Loucy (cell line): ENCODE results near the gene SAT2.

Experiments used
- H2AFZ ChIP-seq: fragments of 200-600 bp; sonication (generic); 2 replicates; pipeline ENCODE4 v1.6.0; 2016; ENCODE audit warnings: antibody characterized with exemption, mild to moderate bottlenecking, low read length, moderate library complexity
- H3F3A ChIP-seq: fragments of 200-600 bp; 2 replicates; pipeline ENCODE4 v1.6.0; 2016; ENCODE audit warnings: antibody characterized with exemption, low read depth, mild to moderate bottlenecking
- H3K27me3 ChIP-seq: fragments of 200-600 bp; sonication (generic); 2 replicates; pipeline ENCODE4 v1.6.1; 2014; ENCODE audit warnings: low read length, mild to moderate bottlenecking; ENCODE audit not compliant: insufficient read depth, poor library complexity, severe bottlenecking
- H3K36me3 ChIP-seq: fragments of 200-600 bp; sonication (generic); 2 replicates; pipeline ENCODE4 v1.6.1; 2016; ENCODE audit warnings: low read length; ENCODE audit not compliant: insufficient read depth
- H3K4me1 ChIP-seq: fragments of 200-600 bp; sonication (generic); 2 replicates; pipeline ENCODE4 v1.5.1; 2014; ENCODE audit warnings: low read length, mild to moderate bottlenecking; ENCODE audit not compliant: insufficient read depth, poor library complexity, severe bottlenecking
- H3K4me2 ChIP-seq: fragments of 200-600 bp; sonication (generic); 2 replicates; pipeline ENCODE4 v1.6.0; 2014; ENCODE audit warnings: antibody characterized with exemption, low read length, low read depth, mild to moderate bottlenecking; ENCODE audit not compliant: poor library complexity, severe bottlenecking
- H3K4me3 ChIP-seq: fragments of 200-600 bp; sonication (generic); 2 replicates; pipeline ENCODE4 v1.5.1; 2014; ENCODE audit warnings: low read length, mild to moderate bottlenecking, mixed read lengths; ENCODE audit not compliant: poor library complexity, severe bottlenecking
- H3K79me2 ChIP-seq: fragments of 200-600 bp; sonication (generic); 2 replicates; pipeline ENCODE4 v1.6.1; 2014; ENCODE audit warnings: low read length; ENCODE audit not compliant: insufficient read depth
- H3K9ac ChIP-seq: fragments of 200-600 bp; sonication (generic); 2 replicates; pipeline ENCODE4 v1.6.0; 2014; ENCODE audit warnings: mild to moderate bottlenecking, low read depth, low read length, moderate library complexity; ENCODE audit not compliant: poor library complexity, severe bottlenecking
- H3K9me2 ChIP-seq: fragments of 200-600 bp; sonication (generic); replicated peaks from 2 replicates; pipeline ENCODE4 v1.6.1; 2016; ENCODE audit warnings: low read depth, low read length, mixed read lengths
- H3K9me3 ChIP-seq: fragments of 200-600 bp; sonication (generic); 2 replicates; pipeline ENCODE4 v1.6.1; 2014; ENCODE audit warnings: mild to moderate bottlenecking, antibody characterized with exemption, low read length, low read depth; ENCODE audit not compliant: insufficient read depth
- H4K20me1 ChIP-seq: fragments of 200-600 bp; sonication (generic); 2 replicates; pipeline ENCODE4 v1.6.0; 2014; ENCODE audit warnings: antibody characterized with exemption, low read length, mild to moderate bottlenecking; ENCODE audit not compliant: insufficient read depth, poor library complexity, severe bottlenecking
- CTCF ChIP-seq: fragments of 200-600 bp; sonication (generic); conservative IDR thresholded peaks from 2 replicates; pipeline ENCODE4 v1.5.1; 2014; ENCODE audit warnings: mild to moderate bottlenecking, antibody characterized with exemption, low read length
- EZH2phosphoT487 ChIP-seq: fragments of 200-600 bp; IDR thresholded peaks from 2 replicates; pipeline ENCODE4 v1.6.1; 2018; ENCODE audit warnings: antibody characterized with exemption, mild to moderate bottlenecking, moderate library complexity, borderline replicate concordance

The SAT2 gene

GRCh38 chr17:7652388-7653356 is 25.1 kb upstream of the SAT2 start:
- Histone ChIP-seq H4K20me1 (no peaks in the 10 kb centered on the region), H3K9me2 (no peaks in the 10 kb centered on the region), H2AFZ (no peak overlapping the region), H3K27me3 (no peaks in the 10 kb centered on the region), H3K9ac (no peak overlapping the region), H3K9me3 (no peaks in the 10 kb centered on the region), H3K4me3 (no peak overlapping the region), H3K4me1 (no peaks in the 10 kb centered on the region), H3K36me3 (no peaks in the 10 kb centered on the region), H3K79me2 (no peaks in the 10 kb centered on the region), H3K4me2 (no peak overlapping the region), H3F3A (no peaks in the 10 kb centered on the region)
- no peak for TF ChIP-seq EZH2phosphoT487
- TF ChIP-seq CTCF, result no peak

- no peaks in the 10 kb centered on the region for H4K20me1 ChIP-seq
- no peaks in the 10 kb centered on the region for H3K9me2 ChIP-seq
- H3K4me2 ChIP-seq, result no peak overlapping the region
- TF ChIP-seq CTCF (no peak), EZH2phosphoT487 (no peak)
- no peak overlapping the region for H3K4me3 ChIP-seq
- H3K79me2 ChIP-seq, result no peaks in the 10 kb centered on the region
- H3K27me3 ChIP-seq, result no peaks in the 10 kb centered on the region
- H2AFZ ChIP-seq, result no peak overlapping the region
- no peaks in the 10 kb centered on the region for H3F3A ChIP-seq
- H3K4me1 ChIP-seq, result no peaks in the 10 kb centered on the region
- H3K9ac ChIP-seq, result no peak overlapping the region
- no peaks in the 10 kb centered on the region for H3K9me3 ChIP-seq
- H3K36me3 ChIP-seq, result no peaks in the 10 kb centered on the region
Measured at GRCh38 chr17:7651665-7652387, 24.2 kb upstream of the SAT2 start.

- H3K4me3 ChIP-seq, result peak overlapping the region; percentile 57
- H4K20me1 ChIP-seq, result no peaks in the 10 kb centered on the region
- TF ChIP-seq EZH2phosphoT487 (no peak), CTCF (no peak)
- H3K9me2 ChIP-seq, result no peaks in the 10 kb centered on the region
- peak overlapping the region; percentile 61 for H3K4me2 ChIP-seq
- H2AFZ ChIP-seq, result 0 out of 2 replicates have a peak overlapping the region, but pooled peaks have one; percentile 17
- H3K27me3 ChIP-seq, result no peaks in the 10 kb centered on the region
- H3K9me3 ChIP-seq, result no peaks in the 10 kb centered on the region
- no peaks in the 10 kb centered on the region for H3K79me2 ChIP-seq
- no peaks in the 10 kb centered on the region for H3K36me3 ChIP-seq
- no peak overlapping the region for H3K9ac ChIP-seq
- no peaks in the 10 kb centered on the region for H3F3A ChIP-seq
- no peaks in the 10 kb centered on the region for H3K4me1 ChIP-seq
Measured at GRCh38 chr17:7651097-7651664, 23.6 kb upstream of the SAT2 start.
